Measurements from ENCODE around the gene NFATC2.
"Not testable (repeated sequence)": the region's sequence is repeated elsewhere in the genome, so short reads cannot be mapped to it uniquely, and the experiment has no call there.

NFATC2 gene

DNA sequence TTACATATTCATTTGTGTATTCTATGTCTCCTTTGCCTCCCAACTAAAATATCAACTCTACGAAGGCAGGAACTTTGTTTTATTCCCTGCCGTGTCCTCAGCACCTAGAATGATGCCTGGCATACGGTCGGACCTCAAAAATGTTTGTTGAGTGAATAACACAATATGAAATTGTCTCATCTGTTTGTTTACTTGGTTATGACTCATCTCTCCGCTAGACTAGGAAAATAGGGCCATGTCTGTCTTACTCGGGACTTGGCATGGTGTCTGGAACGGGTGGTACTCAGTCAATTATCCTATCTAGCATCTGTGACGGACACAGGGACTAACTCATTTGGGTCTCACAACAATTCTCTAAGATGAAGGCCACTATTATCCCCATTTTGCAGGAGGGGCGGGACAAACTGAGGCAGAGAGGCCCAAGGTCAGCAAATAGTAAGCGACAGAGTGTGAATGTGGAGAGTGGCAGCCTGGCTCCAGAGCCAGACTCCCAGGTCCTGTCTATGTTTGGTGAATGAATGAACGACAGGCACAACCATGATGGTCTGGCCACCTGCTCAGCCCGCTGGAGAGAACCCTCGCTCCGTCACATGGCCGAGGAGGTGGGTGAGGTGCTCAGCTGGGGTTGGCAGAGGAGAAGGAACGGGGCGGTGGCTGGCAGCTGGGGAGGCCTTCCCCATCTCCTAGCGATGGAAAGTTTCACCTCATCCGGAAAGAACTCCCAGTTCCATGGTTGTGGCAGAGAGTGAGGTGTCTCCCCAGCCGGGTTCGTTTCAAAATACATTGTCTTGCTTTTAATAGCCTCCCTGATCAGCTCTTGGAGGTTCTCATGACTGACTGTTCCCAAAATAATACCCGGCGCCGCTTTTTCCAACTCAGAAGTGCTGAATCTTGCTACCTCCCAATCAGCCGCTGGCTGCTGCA, 27.6 kb upstream of the NFATC2 start:
- Histone ChIP-seq H3K79me2 (ENCODE audit: control insufficient read depth, low read length) (no peaks in the 10 kb centered on the region), H3K4me3 (ENCODE audit: low read length) (no peak overlapping the region), H3F3A (ENCODE audit: control insufficient read depth, insufficient read depth) (no peaks in the 10 kb centered on the region), H3K27me3 (ENCODE audit: control insufficient read depth, low read length) (no peaks in the 10 kb centered on the region), H3K4me2 (ENCODE audit: low read length) (no peak overlapping the region), H3K9me3 (ENCODE audit: control insufficient read depth, insufficient read depth, low read length) (no peaks in the 10 kb centered on the region), H3K36me3 (ENCODE audit: control insufficient read depth, low read length) (no peaks in the 10 kb centered on the region), H3K27ac (ENCODE audit: low read depth, low read length) (no peak overlapping the region), H3K4me1 (ENCODE audit: control insufficient read depth, low read length) (no peaks in the 10 kb centered on the region), H3K9me2 (replicated peaks; ENCODE audit: control insufficient read depth, low read length) (no peaks in the 10 kb centered on the region), H4K20me1 (ENCODE audit: control insufficient read depth, insufficient read depth, low read depth, low read length) (no peaks in the 10 kb centered on the region)
- TF ChIP-seq, protein P1, sequence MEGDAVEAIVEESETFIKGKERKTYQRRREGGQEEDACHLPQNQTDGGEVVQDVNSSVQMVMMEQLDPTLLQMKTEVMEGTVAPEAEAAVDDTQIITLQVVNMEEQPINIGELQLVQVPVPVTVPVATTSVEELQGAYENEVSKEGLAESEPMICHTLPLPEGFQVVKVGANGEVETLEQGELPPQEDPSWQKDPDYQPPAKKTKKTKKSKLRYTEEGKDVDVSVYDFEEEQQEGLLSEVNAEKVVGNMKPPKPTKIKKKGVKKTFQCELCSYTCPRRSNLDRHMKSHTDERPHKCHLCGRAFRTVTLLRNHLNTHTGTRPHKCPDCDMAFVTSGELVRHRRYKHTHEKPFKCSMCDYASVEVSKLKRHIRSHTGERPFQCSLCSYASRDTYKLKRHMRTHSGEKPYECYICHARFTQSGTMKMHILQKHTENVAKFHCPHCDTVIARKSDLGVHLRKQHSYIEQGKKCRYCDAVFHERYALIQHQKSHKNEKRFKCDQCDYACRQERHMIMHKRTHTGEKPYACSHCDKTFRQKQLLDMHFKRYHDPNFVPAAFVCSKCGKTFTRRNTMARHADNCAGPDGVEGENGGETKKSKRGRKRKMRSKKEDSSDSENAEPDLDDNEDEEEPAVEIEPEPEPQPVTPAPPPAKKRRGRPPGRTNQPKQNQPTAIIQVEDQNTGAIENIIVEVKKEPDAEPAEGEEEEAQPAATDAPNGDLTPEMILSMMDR (IDR thresholded peaks at IDR 0.05; ENCODE audit: low read depth, low read length, poor library complexity, severe bottlenecking), result no peak
- TF ChIP-seq EZH2phosphoT487 (IDR thresholded peaks at IDR 0.05; ENCODE audit: borderline replicate concordance, low read length), result no peak

DNA sequence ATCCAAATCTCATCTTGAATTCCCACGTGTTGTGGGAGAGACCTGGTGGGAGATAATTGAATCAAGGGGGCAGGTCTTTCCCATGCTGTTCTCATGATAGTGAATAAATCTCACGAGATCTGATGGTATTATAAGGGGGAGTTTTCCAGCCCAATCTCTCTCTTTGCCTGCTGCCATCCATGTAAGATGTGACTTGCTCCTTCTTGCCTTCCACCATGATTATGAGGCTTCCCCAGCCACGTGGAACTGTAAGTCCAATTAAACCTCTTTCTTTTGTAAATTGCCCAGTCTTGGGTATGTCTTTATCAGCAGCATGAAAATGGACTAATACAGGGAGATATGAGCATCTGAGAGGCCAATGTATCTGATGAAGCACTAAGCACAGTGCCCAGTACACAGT, 26.0 kb upstream of the NFATC2 start:
- H3K9me3 ChIP-seq (ENCODE audit: control insufficient read depth, insufficient read depth, low read length); H3K4me1 ChIP-seq (ENCODE audit: control insufficient read depth, low read length): not testable (repeated sequence)

DNA sequence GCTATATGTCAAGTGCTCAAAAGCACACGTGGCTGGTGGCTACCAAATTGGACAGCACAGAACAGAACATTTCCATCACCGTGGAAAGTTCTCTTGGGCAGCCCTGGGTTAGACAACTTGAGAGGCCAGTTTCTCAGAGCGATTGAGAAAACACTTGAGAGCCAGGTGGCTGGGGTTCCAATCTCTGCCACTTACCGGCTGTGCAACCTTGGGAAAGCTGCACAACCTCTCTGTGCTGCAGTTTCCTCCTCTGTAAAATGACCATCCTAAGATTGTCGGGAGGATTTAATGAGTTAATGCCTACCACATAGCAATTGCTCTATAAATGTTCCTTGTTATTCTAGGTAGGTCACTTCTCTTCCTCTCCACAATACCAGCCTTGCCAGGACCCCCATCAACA, 25.1 kb upstream of the NFATC2 start:
- Histone ChIP-seq H3K79me2 (ENCODE audit: control insufficient read depth, low read length) (no peaks in the 10 kb centered on the region), H3K4me1 (ENCODE audit: control insufficient read depth, low read length) (no peaks in the 10 kb centered on the region), H3K36me3 (ENCODE audit: control insufficient read depth, low read length) (no peaks in the 10 kb centered on the region), H3F3A (ENCODE audit: control insufficient read depth, insufficient read depth) (no peaks in the 10 kb centered on the region), H3K9me2 (replicated peaks; ENCODE audit: control insufficient read depth, low read length) (no peaks in the 10 kb centered on the region), H4K20me1 (ENCODE audit: control insufficient read depth, insufficient read depth, low read depth, low read length) (no peaks in the 10 kb centered on the region), H3K9me3 (ENCODE audit: control insufficient read depth, insufficient read depth, low read length) (no peaks in the 10 kb centered on the region), H3K27me3 (ENCODE audit: control insufficient read depth, low read length) (peaks cover 19% of the 10 kb centered on the region), H3K4me2 (ENCODE audit: low read length) (no peak overlapping the region), H3K27ac (ENCODE audit: low read depth, low read length) (no peak overlapping the region), H3K4me3 (ENCODE audit: low read length) (no peak overlapping the region)
- no peak for TF ChIP-seq EZH2phosphoT487 (IDR thresholded peaks at IDR 0.05; ENCODE audit: borderline replicate concordance, low read length)
- TF ChIP-seq, protein P1 (IDR thresholded peaks at IDR 0.05; ENCODE audit: low read depth, low read length, poor library complexity, severe bottlenecking), result no peak

More for the DNA sequence above, 26.0 kb upstream of the NFATC2 start:
- H3K4me3 ChIP-seq (ENCODE audit: low read length); H3K27ac ChIP-seq (ENCODE audit: low read depth, low read length); H3K9me2 ChIP-seq (replicated peaks; ENCODE audit: control insufficient read depth, low read length); H3K79me2 ChIP-seq (ENCODE audit: control insufficient read depth, low read length); H4K20me1 ChIP-seq (ENCODE audit: control insufficient read depth, insufficient read depth, low read depth, low read length); H3K27me3 ChIP-seq (ENCODE audit: control insufficient read depth, low read length); H3F3A ChIP-seq (ENCODE audit: control insufficient read depth, insufficient read depth); H3K36me3 ChIP-seq (ENCODE audit: control insufficient read depth, low read length); H3K4me2 ChIP-seq (ENCODE audit: low read length): not testable (repeated sequence)

DNA sequence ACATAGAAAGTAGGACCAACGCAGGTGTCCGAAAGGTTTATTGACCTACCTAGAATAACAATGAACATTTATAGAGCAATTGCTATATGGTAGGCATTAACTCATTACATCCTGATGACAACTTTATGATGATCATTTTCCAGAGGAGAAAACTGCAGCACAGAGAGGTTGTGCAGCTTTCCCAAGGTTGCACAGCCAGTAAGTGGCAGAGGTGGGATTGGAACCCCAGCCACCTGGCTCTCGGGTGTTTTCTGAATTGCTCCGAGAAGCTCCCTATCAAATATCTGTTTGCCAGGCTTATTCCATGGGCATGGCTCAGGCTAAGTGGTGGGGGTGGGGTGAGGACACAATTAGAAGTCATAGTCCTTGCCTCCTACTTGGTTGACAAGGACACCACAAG, 24.1 kb upstream of the NFATC2 start:
- peaks cover 29% of the 10 kb centered on the region for H3K27me3 ChIP-seq (ENCODE audit: control insufficient read depth, low read length)
- H4K20me1 ChIP-seq (ENCODE audit: control insufficient read depth, insufficient read depth, low read depth, low read length), result no peaks in the 10 kb centered on the region
- H3K9me3 ChIP-seq (ENCODE audit: control insufficient read depth, insufficient read depth, low read length), result no peaks in the 10 kb centered on the region
- no peak for TF ChIP-seq EZH2phosphoT487 (IDR thresholded peaks at IDR 0.05; ENCODE audit: borderline replicate concordance, low read length)
- no peaks in the 10 kb centered on the region for H3K4me1 ChIP-seq (ENCODE audit: control insufficient read depth, low read length)
- no peak overlapping the region for H3K4me3 ChIP-seq (ENCODE audit: low read length)
- no peaks in the 10 kb centered on the region for H3K9me2 ChIP-seq (replicated peaks; ENCODE audit: control insufficient read depth, low read length)
- H3F3A ChIP-seq (ENCODE audit: control insufficient read depth, insufficient read depth), result no peaks in the 10 kb centered on the region
- H3K4me2 ChIP-seq (ENCODE audit: low read length), result no peak overlapping the region
- H3K79me2 ChIP-seq (ENCODE audit: control insufficient read depth, low read length), result no peaks in the 10 kb centered on the region
- no peak overlapping the region for H3K27ac ChIP-seq (ENCODE audit: low read depth, low read length)
- no peaks in the 10 kb centered on the region for H3K36me3 ChIP-seq (ENCODE audit: control insufficient read depth, low read length)

Measured in DOHH2 (cell line).